Inferior parietal cortex (tissue), 1 donor: ENCODE data around the gene YTHDC2.

Experiments
- DNase-seq: peaks from one replicate; pipeline ENCODE4 v3.0.0-alpha.2; 2016; ENCODE audit errors: extremely low spot score

Gene YTHDC2

GRCh38 chr5:113513384-113514288 is at the start of gene YTHDC2:
Gene YTHDC2, plus strand, starts transcription at chr5:113513694. Its CDS starts 202 bp downstream, at chr5:113513896.
- DNase-seq, result peak; percentile 86

GRCh38 chr5:113474100-113474728 is 39.3 kb upstream of the YTHDC2 start:
- DNase-seq, result no peak

- no peak for DNase-seq
Observed at GRCh38 chr5:113478691-113479090, 34.8 kb upstream of the YTHDC2 start.

GRCh38 chr5:113480243-113480642 is 33.3 kb upstream of the YTHDC2 start:
- DNase-seq, result no peak

GRCh38 chr5:113487416-113487780 is 26.1 kb upstream of the YTHDC2 start:
- DNase-seq, result no peak

- peak; percentile 42 for DNase-seq
Observed at GRCh38 chr5:113487781-113488644, 25.5 kb upstream of the YTHDC2 start, which contains the start of gene MCC. Gene MCC, minus strand, starts transcription at chr5:113488453.

- DNase-seq, result no peak
Observed at GRCh38 chr5:113488645-113489184, 24.8 kb upstream of the YTHDC2 start.

- DNase-seq, result peak; percentile 12
Observed at GRCh38 chr5:113489299-113489698, 24.2 kb upstream of the YTHDC2 start.

- DNase-seq, result no peak
Observed at GRCh38 chr5:113490317-113490716, 23.2 kb upstream of the YTHDC2 start.

GRCh38 chr5:113491022-113491421 is 22.5 kb upstream of the YTHDC2 start:
- no peak for DNase-seq

GRCh38 chr5:113493446-113493845 is 20.0 kb upstream of the YTHDC2 start:
- DNase-seq, result no peak

GRCh38 chr5:113495422-113495841 is 18.1 kb upstream of the YTHDC2 start:
- DNase-seq, result no peak

GRCh38 chr5:113502073-113502472 is 11.4 kb upstream of the YTHDC2 start:
- DNase-seq, result no peak

GRCh38 chr5:113503146-113503545 is 10.3 kb upstream of the YTHDC2 start:
- no peak for DNase-seq

GRCh38 chr5:113505181-113505580 is 8.3 kb upstream of the YTHDC2 start:
- DNase-seq, result no peak

GRCh38 chr5:113507601-113508000 is 5.9 kb upstream of the YTHDC2 start:
- no peak for DNase-seq

GRCh38 chr5:113508756-113509155 is 4.7 kb upstream of the YTHDC2 start:
- no peak for DNase-seq

- no peak for DNase-seq
Observed at GRCh38 chr5:113510836-113511451, 2.5 kb upstream of the YTHDC2 start.

- no peak for DNase-seq
Observed at GRCh38 chr5:113512341-113512740, 1.2 kb upstream of the YTHDC2 start.

- no peak for DNase-seq
Observed at GRCh38 chr5:113514289-113514635, 768 bp downstream of the YTHDC2 start.

- DNase-seq, result no peak
Observed at GRCh38 chr5:113518884-113519283, 5.4 kb downstream of the YTHDC2 start.
